ENCODE results near the gene KCNH2.
"Not testable (repeated sequence)": the region's sequence is repeated elsewhere in the genome, so short reads cannot be mapped to it uniquely, and the experiment has no call there.

The KCNH2 gene

GRCh38 chr7:150978126-150978789 is at the start of gene KCNH2:
Gene KCNH2, minus strand, starts transcription at chr7:150978321. Its CDS starts 408 bp downstream, at chr7:150977913.
- FAIRE-seq, result no peak

- FAIRE-seq, result not testable (repeated sequence)
Observed at GRCh38 chr7:151027728-151028130, 49.6 kb upstream of the KCNH2 start.

GRCh38 chr7:151026771-151027727 is 48.9 kb upstream of the KCNH2 start:
- not testable (repeated sequence) for FAIRE-seq

GRCh38 chr7:151025924-151026671 is 48.0 kb upstream of the KCNH2 start:
- FAIRE-seq, result no peak

GRCh38 chr7:151024435-151025056 is 46.4 kb upstream of the KCNH2 start, which contains the start of gene ATG9B:
Gene ATG9B, minus strand, starts transcription at chr7:151024494. Its CDS starts 71 bp downstream, at chr7:151024423.
- no peak for FAIRE-seq

GRCh38 chr7:151023232-151023631 is 45.1 kb upstream of the KCNH2 start:
- FAIRE-seq, result no peak

GRCh38 chr7:151020231-151020630 is 42.1 kb upstream of the KCNH2 start:
- FAIRE-seq, result no peak

- FAIRE-seq, result no peak
Observed at GRCh38 chr7:151019130-151019447, 41.0 kb upstream of the KCNH2 start.

- FAIRE-seq, result no peak
Observed at GRCh38 chr7:151018421-151019129, 40.5 kb upstream of the KCNH2 start.

GRCh38 chr7:151017953-151018420 is 39.9 kb upstream of the KCNH2 start:
- no peak for FAIRE-seq

GRCh38 chr7:151017370-151017952 is 39.3 kb upstream of the KCNH2 start:
- no peak for FAIRE-seq

GRCh38 chr7:151016942-151017341 is 38.8 kb upstream of the KCNH2 start:
- FAIRE-seq, result no peak

- no peak for FAIRE-seq
Observed at GRCh38 chr7:151016505-151016904, 38.4 kb upstream of the KCNH2 start.

GRCh38 chr7:151015967-151016366 is 37.8 kb upstream of the KCNH2 start:
- no peak for FAIRE-seq

- no peak for FAIRE-seq
Observed at GRCh38 chr7:151014950-151015349, 36.8 kb upstream of the KCNH2 start.

- FAIRE-seq, result no peak
Observed at GRCh38 chr7:151013733-151014497, 35.8 kb upstream of the KCNH2 start.

GRCh38 chr7:151013356-151013732 is 35.2 kb upstream of the KCNH2 start:
- FAIRE-seq, result no peak

- FAIRE-seq, result no peak
Observed at GRCh38 chr7:151012911-151013347, 34.8 kb upstream of the KCNH2 start.

- FAIRE-seq, result no peak
Observed at GRCh38 chr7:151012031-151012692, 34.0 kb upstream of the KCNH2 start.

- FAIRE-seq, result not testable (repeated sequence)
Observed at GRCh38 chr7:151011616-151012015, 33.5 kb upstream of the KCNH2 start.

All from islet of Langerhans (tissue), 1 donor.